Breast epithelium (tissue), 3 donors: ENCODE measurements around the gene UBN2.

Experiments used
- POLR2A ChIP-seq: fragments of 450-650 bp; IDR thresholded peaks from one replicate; pipeline ENCODE4 v1.6.1; 2016; ENCODE audit warnings: antibody characterized with exemption, mild to moderate bottlenecking, moderate library complexity
- TF ChIP-seq, protein P1 (sequence below), 3 donors: fragments of 450-650 bp; IDR thresholded peaks; one replicate each; pipeline ENCODE4 v1.5.1; 2016 to 2017; ENCODE audit warnings: antibody characterized with exemption in 3 of 3, mild to moderate bottlenecking in 3 of 3, moderate library complexity in 3 of 3

DNA sequence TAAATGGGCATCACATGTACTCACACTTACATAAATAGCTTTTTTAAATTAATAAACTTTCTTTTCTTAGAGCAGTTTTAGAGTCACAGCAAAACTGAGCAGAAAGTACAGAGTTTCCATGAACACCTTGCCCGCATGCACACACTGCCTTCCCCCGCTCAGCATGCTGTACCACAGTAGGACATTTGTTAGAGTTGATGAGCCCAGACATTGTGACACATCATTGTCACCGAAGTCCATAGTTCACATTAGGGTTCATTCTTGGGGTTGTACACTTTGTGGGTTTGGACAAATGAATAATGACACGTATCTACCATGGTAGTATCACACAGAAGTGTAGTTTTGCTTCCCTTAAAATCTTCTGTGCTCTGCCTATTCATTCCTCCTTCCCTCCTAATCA is 23.7 kb downstream of the UBN2 start:
- no peak for TF ChIP-seq POLR2A
- TF ChIP-seq, protein P1, sequence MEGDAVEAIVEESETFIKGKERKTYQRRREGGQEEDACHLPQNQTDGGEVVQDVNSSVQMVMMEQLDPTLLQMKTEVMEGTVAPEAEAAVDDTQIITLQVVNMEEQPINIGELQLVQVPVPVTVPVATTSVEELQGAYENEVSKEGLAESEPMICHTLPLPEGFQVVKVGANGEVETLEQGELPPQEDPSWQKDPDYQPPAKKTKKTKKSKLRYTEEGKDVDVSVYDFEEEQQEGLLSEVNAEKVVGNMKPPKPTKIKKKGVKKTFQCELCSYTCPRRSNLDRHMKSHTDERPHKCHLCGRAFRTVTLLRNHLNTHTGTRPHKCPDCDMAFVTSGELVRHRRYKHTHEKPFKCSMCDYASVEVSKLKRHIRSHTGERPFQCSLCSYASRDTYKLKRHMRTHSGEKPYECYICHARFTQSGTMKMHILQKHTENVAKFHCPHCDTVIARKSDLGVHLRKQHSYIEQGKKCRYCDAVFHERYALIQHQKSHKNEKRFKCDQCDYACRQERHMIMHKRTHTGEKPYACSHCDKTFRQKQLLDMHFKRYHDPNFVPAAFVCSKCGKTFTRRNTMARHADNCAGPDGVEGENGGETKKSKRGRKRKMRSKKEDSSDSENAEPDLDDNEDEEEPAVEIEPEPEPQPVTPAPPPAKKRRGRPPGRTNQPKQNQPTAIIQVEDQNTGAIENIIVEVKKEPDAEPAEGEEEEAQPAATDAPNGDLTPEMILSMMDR (IDR thresholded peaks at IDR 0.05) = no peak
